ENCODE data around the gene CLK3. TPM values are rescaled to one million over a fixed set of nuclear protein-coding genes. Genes with fewer than 3 reads are reported as not detected.
A peak's percentile ranks its signal among the peaks of the same experiment; 100 is the strongest.

Gene CLK3
- polyA plus RNA-seq, 2 of the 4 experiments (the other 2 are of a cell fraction), result 35.7 to 48.2 TPM

DNA sequence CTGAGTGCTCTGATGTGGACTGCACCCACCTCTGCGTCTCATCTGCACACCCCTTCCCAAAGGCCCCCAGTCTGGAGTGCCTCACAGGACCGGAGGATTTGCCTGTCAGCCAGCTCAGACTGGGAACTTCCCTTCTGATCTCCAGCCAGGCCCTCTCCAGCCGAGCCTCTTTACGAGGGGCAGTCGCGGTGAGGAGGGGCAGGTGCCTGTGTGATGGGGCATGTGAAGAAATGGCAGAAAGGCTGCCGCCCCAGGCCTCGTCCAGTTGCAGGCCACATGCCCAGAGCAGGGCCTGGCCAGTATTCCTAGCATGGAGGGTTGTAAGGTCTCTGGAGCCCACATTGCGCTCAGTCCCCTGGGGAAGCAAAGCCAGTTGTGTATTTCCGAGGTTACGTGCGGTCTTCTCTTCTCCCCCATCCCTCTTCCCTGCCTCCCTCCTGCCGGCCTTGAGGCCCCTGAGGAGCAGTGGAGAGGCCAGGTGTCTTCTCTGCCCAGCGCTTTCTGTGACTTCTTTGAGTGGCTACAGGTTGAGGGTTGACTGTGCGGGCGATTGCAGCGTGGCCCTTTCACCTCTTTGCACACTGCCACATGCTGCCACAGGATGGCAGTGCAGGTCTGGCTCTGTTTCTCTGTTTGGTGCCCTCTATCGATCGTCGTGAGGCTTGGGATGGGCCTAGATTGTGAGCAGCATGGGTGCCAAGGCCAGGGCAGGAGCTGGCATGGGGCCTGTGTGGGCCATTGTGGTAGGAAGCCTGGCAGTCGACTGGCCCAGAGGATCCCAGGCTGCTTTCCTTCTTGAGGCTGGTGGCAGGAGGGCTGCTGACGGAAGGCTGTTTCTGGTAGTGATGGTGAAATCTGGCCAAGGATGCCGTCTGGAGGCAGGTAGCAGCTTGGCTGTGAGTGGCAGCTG, 5.3 kb downstream of the CLK3 start:
- Histone ChIP-seq H3K4me2 (no peak overlapping the region), H3K9me3 (no peaks in the 10 kb centered on the region)
- POLR2A ChIA-PET, result no interaction called here

GRCh38 chr15:74621546-74621920, 5.9 kb downstream of the CLK3 start:
- POLR2A ChIA-PET, result no interaction called here
- Histone ChIP-seq H3K4me1 (peaks cover 16% of the 10 kb centered on the region; the same call in 1 of the 3 replicates), H3K27ac (no peak overlapping the region), H3K9me3 (no peaks in the 10 kb centered on the region), H3K4me3 (no peak overlapping the region), H3K4me2 (no peak overlapping the region)
- no peak for FAIRE-seq
- no peak for DNase-seq (ENCODE audit: low read depth in 1 of 2, low spot score in 1 of 2)
- CTCF ChIA-PET, result interaction anchor here (0.5 to 23.2 kb wide), 16 partner anchors 10 to 334 kb away, joined by 3 to 701 read pairs (median 4); no protein-coding TSS in a partner anchor
- no peak for ATAC-seq
- TF ChIP-seq JUNB (IDR thresholded peaks at IDR 0.05) (no peak), MAZ (IDR thresholded peaks at IDR 0.05; ENCODE audit: borderline replicate concordance, low read depth, low read length) (no peak), NR3C1 (IDR thresholded peaks at IDR 0.05) (no peak)
- TF ChIP-seq, protein P1, sequence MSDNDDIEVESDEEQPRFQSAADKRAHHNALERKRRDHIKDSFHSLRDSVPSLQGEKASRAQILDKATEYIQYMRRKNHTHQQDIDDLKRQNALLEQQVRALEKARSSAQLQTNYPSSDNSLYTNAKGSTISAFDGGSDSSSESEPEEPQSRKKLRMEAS (IDR thresholded peaks at IDR 0.05), result no peak
- 92% methylated on average over 15 of the region's 16 CpGs for WGBS (ENCODE audit: missing lambda C conversion rate)

More for the DNA sequence above, 5.3 kb downstream of the CLK3 start:
- Histone ChIP-seq H3K4me1 (peaks cover 16% of the 10 kb centered on the region; the same call in 1 of the 3 replicates), H3K27ac (no peak overlapping the region), H3K4me3 (no peak overlapping the region)
- WGBS (ENCODE audit: missing lambda C conversion rate), result 61% methylated on average over 17 of the region's 23 CpGs
- ATAC-seq (peak; percentile 81 to 91), DNase-seq (ENCODE audit: low read depth in 1 of 2, low spot score in 1 of 2) (peak; percentile 80), FAIRE-seq (no peak)
- no peak for TF ChIP-seq HOXB13 (CRISPR knock-in tag; IDR thresholded peaks at IDR 0.05; ENCODE audit: low read depth)
- peak; percentile 87 for TF ChIP-seq CTCF (IDR thresholded peaks at IDR 0.05)
- peak; percentile 42 to 60 for TF ChIP-seq RAD21 (conservative IDR thresholded peaks at IDR 0.05 in 1 of 2, IDR thresholded peaks at IDR 0.05 in 1 of 2)
- peak; percentile 51 for TF ChIP-seq SMC3 (IDR thresholded peaks at IDR 0.05)
- TF ChIP-seq, protein P1 (IDR thresholded peaks at IDR 0.05), result peak; percentile 61; the same call in 1 of the 2 replicates
- TF ChIP-seq KDM1A (IDR thresholded peaks at IDR 0.05; ENCODE audit: low read depth), result no peak
- TF ChIP-seq POLR2AphosphoS2 (conservative IDR thresholded peaks at IDR 0.05; ENCODE audit: low read length), result 0 out of 2 replicates have a peak, but pooled peaks have one; percentile 42
- CTCF ChIA-PET, result interaction anchor here (0.5 to 23.2 kb wide), 19 partner anchors 9 to 335 kb away, joined by 3 to 701 read pairs (median 4); no protein-coding TSS in a partner anchor

DNA sequence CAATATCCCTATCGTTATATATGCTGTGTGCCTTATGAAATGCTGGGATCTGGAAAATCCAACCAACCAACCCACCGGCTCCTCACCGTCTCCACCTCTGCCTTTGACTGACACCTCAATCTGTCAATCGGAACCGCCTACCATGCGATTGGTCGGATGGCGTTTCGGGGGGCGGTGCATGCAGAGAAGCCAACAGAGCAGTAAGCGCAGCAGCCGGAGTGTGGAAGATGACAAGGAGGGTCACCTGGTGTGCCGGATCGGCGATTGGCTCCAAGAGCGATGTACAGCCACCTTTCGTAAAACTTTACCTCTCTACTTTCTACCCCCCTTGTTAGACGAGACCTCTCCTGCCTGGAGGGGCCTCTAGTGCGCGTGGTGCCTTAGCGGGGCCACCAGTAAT, 6.3 kb downstream of the CLK3 start:
- peaks cover 14% of the 10 kb centered on the region; the same call in 1 of the 3 replicates for H3K4me1 ChIP-seq
- ChIA-PET POLR2A (no interaction called here), CTCF (interaction anchor here (0.7 to 23.2 kb wide), 14 partner anchors 10 to 334 kb away, joined by 3 to 701 read pairs (median 4); no protein-coding TSS in a partner anchor)
- no peaks in the 10 kb centered on the region for H3K9me3 ChIP-seq
- FAIRE-seq, result no peak
- no peak overlapping the region for H3K4me3 ChIP-seq
- TF ChIP-seq PBX3 (IDR thresholded peaks at IDR 0.05) (0 out of 2 replicates have a peak, but pooled peaks have one; percentile 36), RNF2 (IDR thresholded peaks at IDR 0.05; ENCODE audit: borderline replicate concordance, low read depth) (no peak), RFX5 (IDR thresholded peaks at IDR 0.05) (no peak), JUN (IDR thresholded peaks at IDR 0.05) (no peak)
- H3K27ac ChIP-seq, result no peak overlapping the region
- no peak for DNase-seq (ENCODE audit: low read depth in 1 of 2, low spot score in 1 of 2)
- peak in 1 of 2 experiments; percentile 21; a peak in 1 of 6 replicates for ATAC-seq
- no peak overlapping the region for H3K4me2 ChIP-seq
- 89% methylated on average over 21 of the region's 21 CpGs for WGBS (ENCODE audit: missing lambda C conversion rate)
